GM13977 (cell line): Measurements from ENCODE around the gene MAT1A.

ENCODE experiments used
- DNase-seq: peaks from one replicate; pipeline ENCODE4 v3.0.0; 2012; ENCODE audit warnings: low spot score
- CTCF ChIP-seq: IDR thresholded peaks from 2 replicates; pipeline ENCODE4 v1.5.1; 2012; ENCODE audit warnings: mild to moderate bottlenecking, control low read depth; ENCODE audit not compliant: insufficient read depth; ENCODE audit errors: extremely low read depth, missing control alignments
- in situ Hi-C: fragments of 300-500 bp; cut with MboI; formaldehyde crosslinking; loops from one replicate; pipeline ENCODE4 v1.12.0; 2022; ENCODE audit warnings: low sequenced_read_pairs, low pct_unique_long_range_greater_than_20kb, mixed read lengths, inconsistent platforms; ENCODE audit not compliant: unreplicated experiment

The MAT1A gene

GRCh38 chr10:80283536-80284199 is 5.8 kb downstream of the MAT1A start:
- no peak for TF ChIP-seq CTCF
- in situ Hi-C loops = no loop called here
- no peak for DNase-seq

GRCh38 chr10:80283119-80283518 is 6.3 kb downstream of the MAT1A start:
- no peak for TF ChIP-seq CTCF
- in situ Hi-C loops = no loop called here
- no peak for DNase-seq

GRCh38 chr10:80281784-80282765 is 7.4 kb downstream of the MAT1A start:
- in situ Hi-C loops = no loop called here
- no peak for TF ChIP-seq CTCF
- DNase-seq = no peak

- no peak for TF ChIP-seq CTCF
- in situ Hi-C loops = no loop called here
- DNase-seq = no peak
Measured at GRCh38 chr10:80281292-80281691, 8.2 kb downstream of the MAT1A start.

- DNase-seq = no peak
- TF ChIP-seq CTCF = no peak
- in situ Hi-C loops = no loop called here
Measured at GRCh38 chr10:80280071-80280800, 9.2 kb downstream of the MAT1A start.

- no peak for TF ChIP-seq CTCF
- DNase-seq = no peak
- in situ Hi-C loops = no loop called here
Measured at GRCh38 chr10:80279146-80279545, 10.3 kb downstream of the MAT1A start.
